Right atrium auricular region (tissue), 2 donors: ENCODE data around the gene UGT2A3. TPM values are rescaled to one million over a fixed set of nuclear protein-coding genes. Genes with fewer than 3 reads are reported as not detected.

ENCODE experiments used
- DNase-seq: peaks from one replicate; pipeline ENCODE4 v3.0.0-alpha.2; 2019; ENCODE audit warnings: low spot score
- H3K27ac ChIP-seq, 2 donors: fragments of 200-600 bp; sonication (generic); 1 replicate in 1 of 2; 2 replicates in 1 of 2; pipeline ENCODE4 v1.5.1; 2016 to 2019
- H3K27me3 ChIP-seq, 2 donors: fragments of 200-600 bp; sonication (generic); one replicate each; pipeline versions ENCODE4 v1.5.1 to v1.6.0; 2017 to 2019
- H3K36me3 ChIP-seq: fragments of 200-600 bp; sonication (generic); one replicate; pipeline ENCODE4 v1.5.1; 2016
- H3K4me1 ChIP-seq, 2 donors: fragments of 200-600 bp; sonication (generic); one replicate each; pipeline versions ENCODE4 v1.5.1 to v1.6.0; 2017 to 2019
- H3K4me3 ChIP-seq, 2 donors: fragments of 200-600 bp; sonication (generic); 1 replicate in 1 of 2; 2 replicates in 1 of 2; pipeline ENCODE4 v1.5.1; 2017 to 2019; ENCODE audit warnings: mild to moderate bottlenecking in 1 of 2, moderate library complexity in 1 of 2
- H3K9me3 ChIP-seq, 2 donors: fragments of 200-600 bp; sonication (generic); one replicate each; pipeline ENCODE4 v1.5.1; 2019
- total RNA-seq, 2 donors: library from RNA; depleted of rRNA; stranded (reverse); fragments of >200 nt; gene quantifications; one replicate each; pipeline ENCODE4 v1.1.0, GENCODE V29; 2016
- TF ChIP-seq, protein P1 (sequence below), 2 donors: fragments of 200-600 bp; sonication (generic); IDR thresholded peaks; one replicate each; pipeline ENCODE4 v1.5.1; 2019; ENCODE audit warnings: antibody characterized with exemption in 2 of 2

Gene UGT2A3
- total RNA-seq, result not detected

- H3K4me1 ChIP-seq, result no peaks in the 10 kb centered on the region
- H3K9me3 ChIP-seq, result no peaks in the 10 kb centered on the region
- TF ChIP-seq, protein P1, sequence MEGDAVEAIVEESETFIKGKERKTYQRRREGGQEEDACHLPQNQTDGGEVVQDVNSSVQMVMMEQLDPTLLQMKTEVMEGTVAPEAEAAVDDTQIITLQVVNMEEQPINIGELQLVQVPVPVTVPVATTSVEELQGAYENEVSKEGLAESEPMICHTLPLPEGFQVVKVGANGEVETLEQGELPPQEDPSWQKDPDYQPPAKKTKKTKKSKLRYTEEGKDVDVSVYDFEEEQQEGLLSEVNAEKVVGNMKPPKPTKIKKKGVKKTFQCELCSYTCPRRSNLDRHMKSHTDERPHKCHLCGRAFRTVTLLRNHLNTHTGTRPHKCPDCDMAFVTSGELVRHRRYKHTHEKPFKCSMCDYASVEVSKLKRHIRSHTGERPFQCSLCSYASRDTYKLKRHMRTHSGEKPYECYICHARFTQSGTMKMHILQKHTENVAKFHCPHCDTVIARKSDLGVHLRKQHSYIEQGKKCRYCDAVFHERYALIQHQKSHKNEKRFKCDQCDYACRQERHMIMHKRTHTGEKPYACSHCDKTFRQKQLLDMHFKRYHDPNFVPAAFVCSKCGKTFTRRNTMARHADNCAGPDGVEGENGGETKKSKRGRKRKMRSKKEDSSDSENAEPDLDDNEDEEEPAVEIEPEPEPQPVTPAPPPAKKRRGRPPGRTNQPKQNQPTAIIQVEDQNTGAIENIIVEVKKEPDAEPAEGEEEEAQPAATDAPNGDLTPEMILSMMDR (IDR thresholded peaks at IDR 0.05), result no peak
- DNase-seq, result no peak
- no peaks in the 10 kb centered on the region for H3K36me3 ChIP-seq
- no peak within 1 kb of the TSS for H3K4me3 ChIP-seq
- no peak within 1 kb of the TSS for H3K27ac ChIP-seq
- no peaks in the 10 kb centered on the region for H3K27me3 ChIP-seq
Measured at GRCh38 chr4:68951078-68951805, at the start of gene UGT2A3. Gene UGT2A3 (minus strand): TSS chr4:68951804. CDS start chr4:68951760, 44 bp downstream.

DNA sequence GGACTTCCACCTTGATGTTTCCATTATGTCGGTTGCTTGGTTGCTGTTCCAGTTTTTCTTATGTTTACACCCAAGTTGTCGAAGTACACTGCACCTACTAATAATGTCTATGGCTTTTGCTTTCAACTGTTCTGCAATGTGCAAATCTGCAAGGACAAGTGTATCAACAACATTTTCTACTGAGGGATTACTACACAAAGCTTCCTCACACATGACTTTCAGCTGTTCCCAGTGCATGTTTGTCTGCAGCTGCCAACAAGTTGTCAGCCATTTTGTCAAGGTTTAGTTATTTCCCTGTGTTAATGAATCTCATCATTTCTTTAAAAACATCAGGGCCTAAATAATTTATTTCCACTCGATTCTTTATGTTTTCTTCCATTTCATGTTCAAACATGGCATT, 45.4 kb upstream of the UGT2A3 start:
- H3K36me3 ChIP-seq, result no peaks in the 10 kb centered on the region

GRCh38 chr4:68995292-68995691, 43.7 kb upstream of the UGT2A3 start:
- Histone ChIP-seq H3K27ac (no peak overlapping the region), H3K9me3 (no peaks in the 10 kb centered on the region), H3K4me1 (no peaks in the 10 kb centered on the region), H3K27me3 (no peaks in the 10 kb centered on the region), H3K4me3 (no peak overlapping the region), H3K36me3 (no peaks in the 10 kb centered on the region)
- no peak for DNase-seq
- TF ChIP-seq, protein P1 (IDR thresholded peaks at IDR 0.05), result no peak

More for the DNA sequence above, 45.4 kb upstream of the UGT2A3 start:
- no peaks in the 10 kb centered on the region for H3K4me1 ChIP-seq
- DNase-seq, result no peak
- no peaks in the 10 kb centered on the region for H3K27me3 ChIP-seq
- TF ChIP-seq, protein P1 (IDR thresholded peaks at IDR 0.05), result no peak
- no peak overlapping the region for H3K4me3 ChIP-seq
- H3K27ac ChIP-seq, result no peak overlapping the region
- no peaks in the 10 kb centered on the region for H3K9me3 ChIP-seq

DNA sequence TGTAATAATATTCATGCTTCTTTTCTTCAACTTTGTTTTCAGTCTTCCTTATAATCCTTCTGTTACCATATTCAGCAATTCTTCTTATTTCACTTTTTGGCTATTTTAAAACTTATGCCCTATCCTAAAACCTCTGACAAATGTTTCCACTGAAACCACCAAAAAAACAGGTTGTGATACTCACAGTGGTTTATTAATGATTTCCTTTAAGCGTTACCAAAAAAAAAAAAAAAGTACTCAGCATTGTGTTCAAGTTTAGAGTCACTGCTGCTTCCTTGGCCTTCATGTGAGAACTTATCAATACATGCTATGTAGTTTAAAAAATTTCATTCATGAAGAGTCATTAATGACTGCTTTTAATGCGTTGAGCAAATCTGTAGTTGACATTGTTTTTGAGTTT, 35.4 kb upstream of the UGT2A3 start:
- no peak overlapping the region for H3K27ac ChIP-seq
- H3K36me3 ChIP-seq, result no peaks in the 10 kb centered on the region
- TF ChIP-seq, protein P1 (IDR thresholded peaks at IDR 0.05), result no peak
- no peak for DNase-seq
- no peaks in the 10 kb centered on the region for H3K4me1 ChIP-seq
- no peak overlapping the region for H3K4me3 ChIP-seq
- no peaks in the 10 kb centered on the region for H3K9me3 ChIP-seq
- no peaks in the 10 kb centered on the region for H3K27me3 ChIP-seq

DNA sequence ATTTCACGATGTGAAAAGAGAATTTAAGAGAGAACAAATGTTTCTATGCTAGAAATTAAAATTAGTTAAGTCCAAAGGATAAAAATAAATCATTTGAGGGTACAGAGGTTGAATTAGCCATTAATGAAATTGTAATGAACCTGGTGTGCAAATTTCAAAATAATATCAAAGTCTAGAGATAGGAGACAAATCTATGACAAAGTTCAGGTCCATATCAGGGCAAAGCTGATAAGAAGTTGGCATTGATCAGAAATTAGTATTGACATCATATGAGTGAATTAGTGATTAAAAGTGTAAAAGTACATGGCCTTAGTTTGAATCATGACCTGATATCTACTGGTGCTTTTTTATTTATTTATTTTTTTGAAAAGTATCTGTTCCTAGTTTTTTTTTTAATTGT, 33.8 kb upstream of the UGT2A3 start:
- H3K4me3 ChIP-seq, result no peak overlapping the region
- H3K27ac ChIP-seq, result no peak overlapping the region
- H3K9me3 ChIP-seq, result no peaks in the 10 kb centered on the region
- H3K27me3 ChIP-seq, result no peaks in the 10 kb centered on the region
- H3K36me3 ChIP-seq, result no peaks in the 10 kb centered on the region
- DNase-seq, result no peak
- TF ChIP-seq, protein P1 (IDR thresholded peaks at IDR 0.05), result no peak
- no peaks in the 10 kb centered on the region for H3K4me1 ChIP-seq

DNA sequence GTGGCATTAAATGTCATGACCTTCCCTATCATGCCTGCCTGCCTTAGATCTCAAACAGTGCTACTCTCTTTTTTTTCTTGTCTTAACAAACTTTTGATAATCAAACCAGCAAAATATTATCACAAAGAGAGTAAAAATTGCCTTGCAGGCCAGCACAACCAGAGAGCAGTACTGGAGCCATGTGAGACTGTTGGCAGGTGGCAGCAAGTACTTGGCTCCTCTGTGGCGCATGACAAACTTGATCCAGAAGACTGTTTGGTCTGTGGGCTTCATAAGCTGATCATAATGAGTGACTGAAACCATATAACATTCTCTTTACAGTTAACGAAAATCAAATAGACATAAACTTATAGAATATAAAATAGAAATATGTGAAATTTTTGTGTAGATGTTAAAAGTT, 33.3 kb upstream of the UGT2A3 start:
- DNase-seq, result no peak
- Histone ChIP-seq H3K27ac (no peak overlapping the region), H3K9me3 (no peaks in the 10 kb centered on the region), H3K36me3 (no peaks in the 10 kb centered on the region), H3K4me1 (no peaks in the 10 kb centered on the region), H3K27me3 (no peaks in the 10 kb centered on the region), H3K4me3 (no peak overlapping the region)
- TF ChIP-seq, protein P1 (IDR thresholded peaks at IDR 0.05), result no peak
